Prostate gland (tissue), 2 donors: ENCODE measurements around the gene DOK6.

Experiments used
- CTCF ChIP-seq, 4 experiments: fragments of 200-600 bp in 2 of 4; fragments of 450-650 bp in 2 of 4; sonication (generic) in 2 of 4; IDR thresholded peaks; 1 replicate in 3 of 4; 2 replicates in 1 of 4; pipeline ENCODE4 v1.5.1; 2016 to 2019; ENCODE audit warnings: antibody characterized with exemption in 4 of 4, mild to moderate bottlenecking in 2 of 4, moderate library complexity in 2 of 4
- POLR2AphosphoS5 ChIP-seq: sonication (generic); formaldehyde crosslinking; IDR thresholded peaks from one replicate; pipeline ENCODE4 v1.6.1; 2017; ENCODE audit warnings: antibody characterized with exemption

- TF ChIP-seq POLR2AphosphoS5: no peak
- no peak for TF ChIP-seq CTCF (IDR thresholded peaks at IDR 0.05)
Measured at GRCh38 chr18:69752737-69753380, 352.2 kb downstream of the DOK6 start.
